Ishikawa (cell line): Measurements from ENCODE around the gene CAMTA1.

Experiments
- CEBPB ChIP-seq: IDR thresholded peaks from 2 replicates; pipeline ENCODE4 v1.6.1; 2012
- EP300 ChIP-seq: IDR thresholded peaks from 2 replicates; pipeline ENCODE4 v1.6.1; 2012; ENCODE audit warnings: borderline replicate concordance
- MAX ChIP-seq: IDR thresholded peaks from 2 replicates; pipeline ENCODE4 v1.6.1; 2012
- NFIC ChIP-seq: IDR thresholded peaks from 2 replicates; pipeline ENCODE4 v1.6.1; 2012
- RAD21 ChIP-seq: IDR thresholded peaks from 2 replicates; pipeline ENCODE4 v1.6.1; 2012; ENCODE audit warnings: low read depth
- REST ChIP-seq: IDR thresholded peaks from 2 replicates; pipeline ENCODE4 v1.6.1; 2012; ENCODE audit warnings: low read depth, mild to moderate bottlenecking
- TAF1 ChIP-seq: IDR thresholded peaks from 2 replicates; pipeline ENCODE4 v1.6.1; 2012; ENCODE audit warnings: low read depth, mild to moderate bottlenecking

- TF ChIP-seq CEBPB (no peak), NFIC (0 out of 2 replicates have a peak, but pooled peaks have one; percentile 9), MAX (no peak), RAD21 (no peak), EP300 (no peak), TAF1 (no peak), REST (no peak)
Measured at GRCh38 chr1:7455796-7456721, 670.8 kb downstream of the CAMTA1 start.
